WERI-Rb-1 (cell line): ENCODE data around the gene METTL23.

Source experiments
- DNase-seq: peaks from one replicate; pipeline ENCODE4 v3.0.0-alpha.2; 2020
- H3K27ac ChIP-seq: fragments of 250-450 bp; sonication (Bioruptor Pico); 2 replicates; pipeline ENCODE4 v1.5.1; 2020; ENCODE audit warnings: mild to moderate bottlenecking, moderate library complexity
- H3K27me3 ChIP-seq: fragments of 250-450 bp; sonication (Bioruptor Pico); 2 replicates; pipeline ENCODE4 v1.5.1; 2021; ENCODE audit warnings: mild to moderate bottlenecking, low read depth, moderate library complexity; ENCODE audit not compliant: insufficient read depth, severe bottlenecking
- H3K36me3 ChIP-seq: fragments of 250-450 bp; sonication (Bioruptor Pico); 2 replicates; pipeline ENCODE4 v1.5.1; 2020; ENCODE audit warnings: mild to moderate bottlenecking, moderate library complexity
- H3K4me3 ChIP-seq: 2 replicates; pipeline ENCODE4 v1.5.1; 2011; ENCODE audit warnings: low read depth, mild to moderate bottlenecking, control low read depth, low read length
- H3K9me3 ChIP-seq: fragments of 250-450 bp; sonication (Bioruptor Pico); 2 replicates; pipeline ENCODE4 v1.5.1; 2021; ENCODE audit warnings: mild to moderate bottlenecking, moderate library complexity; ENCODE audit not compliant: severe bottlenecking
- TF ChIP-seq, protein P1 (sequence below): IDR thresholded peaks from 2 replicates; pipeline ENCODE4 v1.5.1; 2011; ENCODE audit warnings: low read depth, mild to moderate bottlenecking, control low read depth, inconsistent platforms, low read length

METTL23 gene, protein sequence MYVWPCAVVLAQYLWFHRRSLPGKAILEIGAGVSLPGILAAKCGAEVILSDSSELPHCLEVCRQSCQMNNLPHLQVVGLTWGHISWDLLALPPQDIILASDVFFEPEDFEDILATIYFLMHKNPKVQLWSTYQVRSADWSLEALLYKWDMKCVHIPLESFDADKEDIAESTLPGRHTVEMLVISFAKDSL

DNA sequence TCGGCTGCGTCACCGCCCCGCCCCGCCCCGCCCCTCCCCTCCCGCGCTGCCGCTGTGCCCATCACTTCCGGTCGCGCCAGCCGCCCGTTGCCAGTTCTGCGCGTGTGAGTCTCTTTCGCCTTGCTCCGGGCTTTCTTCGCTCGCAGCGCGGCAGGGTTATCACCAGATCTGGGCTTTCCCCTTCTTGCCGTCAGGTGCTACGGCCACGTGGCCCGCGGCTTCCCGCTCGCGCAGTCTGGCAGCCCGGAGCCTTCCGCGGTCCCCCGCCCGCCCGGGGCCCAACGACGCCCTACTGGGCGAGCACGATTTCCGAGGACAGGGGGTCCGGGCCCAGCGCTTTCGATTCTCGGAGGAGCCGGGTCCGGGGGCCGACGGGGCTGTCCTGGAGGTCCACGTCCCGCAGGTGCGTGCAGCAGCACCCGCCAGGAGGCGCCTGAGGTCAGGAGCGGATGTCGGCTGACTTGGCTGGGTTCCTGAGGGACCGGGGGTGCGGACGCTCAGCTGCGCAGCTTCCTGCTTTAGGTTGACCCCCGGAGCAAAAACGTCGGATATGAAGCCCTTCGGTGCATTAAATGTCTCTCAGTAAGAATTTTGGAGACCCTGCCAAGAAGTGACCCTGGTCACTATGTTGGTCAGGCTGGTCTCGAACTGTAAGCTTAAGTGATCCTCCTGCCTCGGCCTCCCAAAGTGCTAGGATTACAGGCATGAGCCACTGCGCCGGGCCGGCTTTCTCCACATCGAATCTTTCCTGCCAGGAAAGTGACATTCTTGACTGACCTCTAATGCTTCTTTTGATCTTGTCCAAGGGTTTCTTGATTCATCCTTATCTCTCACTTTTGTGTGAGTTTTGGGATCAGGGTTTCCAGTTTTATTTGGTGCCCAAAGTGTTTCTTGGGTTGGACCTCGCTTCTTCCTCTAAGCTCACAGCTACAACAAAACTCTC is at the start of gene METTL23:
Gene METTL23, plus strand, starts transcription at position 64 of the 943 bp plus-strand sequence. CDS start 2,872 bp downstream, outside the sequence.
- peak; percentile 81 for DNase-seq
- Histone ChIP-seq H3K9me3 (no peaks in the 10 kb centered on the region), H3K27me3 (no peaks in the 10 kb centered on the region), H3K27ac (peak within 1 kb of the TSS; percentile 95), H3K36me3 (peaks cover 65% of the 10 kb centered on the region), H3K4me3 (peak within 1 kb of the TSS; percentile 94)
- TF ChIP-seq, protein P1, sequence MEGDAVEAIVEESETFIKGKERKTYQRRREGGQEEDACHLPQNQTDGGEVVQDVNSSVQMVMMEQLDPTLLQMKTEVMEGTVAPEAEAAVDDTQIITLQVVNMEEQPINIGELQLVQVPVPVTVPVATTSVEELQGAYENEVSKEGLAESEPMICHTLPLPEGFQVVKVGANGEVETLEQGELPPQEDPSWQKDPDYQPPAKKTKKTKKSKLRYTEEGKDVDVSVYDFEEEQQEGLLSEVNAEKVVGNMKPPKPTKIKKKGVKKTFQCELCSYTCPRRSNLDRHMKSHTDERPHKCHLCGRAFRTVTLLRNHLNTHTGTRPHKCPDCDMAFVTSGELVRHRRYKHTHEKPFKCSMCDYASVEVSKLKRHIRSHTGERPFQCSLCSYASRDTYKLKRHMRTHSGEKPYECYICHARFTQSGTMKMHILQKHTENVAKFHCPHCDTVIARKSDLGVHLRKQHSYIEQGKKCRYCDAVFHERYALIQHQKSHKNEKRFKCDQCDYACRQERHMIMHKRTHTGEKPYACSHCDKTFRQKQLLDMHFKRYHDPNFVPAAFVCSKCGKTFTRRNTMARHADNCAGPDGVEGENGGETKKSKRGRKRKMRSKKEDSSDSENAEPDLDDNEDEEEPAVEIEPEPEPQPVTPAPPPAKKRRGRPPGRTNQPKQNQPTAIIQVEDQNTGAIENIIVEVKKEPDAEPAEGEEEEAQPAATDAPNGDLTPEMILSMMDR, result peak; percentile 78

DNA sequence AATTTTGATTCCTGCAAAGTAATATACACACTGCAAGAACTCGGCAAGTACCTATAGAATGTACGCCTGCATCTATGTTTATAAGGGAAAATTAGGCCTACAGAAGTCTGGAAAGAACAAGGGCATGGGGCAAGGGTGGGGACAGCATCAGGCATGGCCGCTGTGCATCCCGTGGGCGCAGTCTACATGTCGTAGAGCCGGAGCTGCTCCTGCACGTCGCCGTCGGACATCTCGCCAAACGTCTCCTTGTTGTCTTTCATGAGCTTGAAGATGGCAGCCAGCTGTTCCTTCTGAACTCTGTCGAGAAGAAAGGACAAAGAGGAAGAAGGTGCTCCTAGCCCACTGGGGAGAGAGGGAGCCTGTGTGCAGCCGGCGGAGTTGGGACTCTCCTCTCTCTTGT is 49.2 kb upstream of the METTL23 start:
- H3K36me3 ChIP-seq, result peaks cover 33% of the 10 kb centered on the region
- H3K27ac ChIP-seq, result no peak overlapping the region
- TF ChIP-seq, protein P1, result no peak
- no peak overlapping the region for H3K4me3 ChIP-seq
- no peaks in the 10 kb centered on the region for H3K9me3 ChIP-seq
- no peak for DNase-seq
- H3K27me3 ChIP-seq, result no peaks in the 10 kb centered on the region

DNA sequence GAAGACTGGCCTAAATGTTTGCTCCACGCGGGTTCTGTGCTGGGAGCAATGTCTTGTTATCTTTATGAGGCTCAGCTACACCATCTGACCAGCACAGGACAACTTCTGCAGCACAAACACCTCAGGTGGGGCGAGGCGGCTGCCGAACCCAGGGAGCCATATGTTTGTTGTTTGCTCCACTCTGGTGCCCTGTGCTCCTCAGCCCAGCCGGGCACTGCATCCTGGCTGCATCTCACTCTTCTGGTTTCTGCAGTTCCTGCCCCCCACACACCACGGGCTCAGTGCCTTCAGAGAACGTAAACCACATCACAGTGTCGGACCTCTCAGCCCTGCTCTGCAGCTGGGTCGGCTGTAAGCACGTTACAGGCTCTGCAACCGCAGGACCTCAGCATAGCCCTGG is 48.3 kb upstream of the METTL23 start:
- Histone ChIP-seq H3K27ac (no peak overlapping the region), H3K36me3 (peaks cover 40% of the 10 kb centered on the region)

DNA sequence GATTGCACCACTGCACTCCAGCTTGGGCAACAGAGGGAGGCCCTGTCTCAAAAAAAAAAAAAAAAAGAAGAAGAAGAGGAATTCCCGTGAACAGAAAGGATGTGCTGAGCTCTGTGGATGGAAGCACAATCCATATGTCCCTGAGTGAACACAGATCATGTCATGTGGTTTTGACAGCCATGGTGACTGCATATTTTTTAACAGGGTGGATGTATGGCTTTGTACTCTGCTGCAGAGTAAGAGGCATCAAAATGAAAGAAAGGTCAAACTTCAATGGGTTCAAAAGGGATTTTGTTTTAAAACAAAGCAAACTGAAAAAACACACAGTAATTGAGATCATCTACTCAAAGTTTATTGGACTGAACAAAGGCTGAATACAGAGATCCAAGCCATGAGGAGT is 47.4 kb upstream of the METTL23 start:
- H3K36me3 ChIP-seq, result peaks cover 49% of the 10 kb centered on the region
- no peak overlapping the region for H3K4me3 ChIP-seq
- no peak for DNase-seq
- no peak overlapping the region for H3K27ac ChIP-seq
- H3K9me3 ChIP-seq, result no peaks in the 10 kb centered on the region
- no peaks in the 10 kb centered on the region for H3K27me3 ChIP-seq
- TF ChIP-seq, protein P1, result no peak

More for the DNA sequence above, 48.3 kb upstream of the METTL23 start:
- H3K27me3 ChIP-seq, result no peaks in the 10 kb centered on the region
- no peak overlapping the region for H3K4me3 ChIP-seq
- TF ChIP-seq, protein P1, result no peak
- DNase-seq, result no peak
- H3K9me3 ChIP-seq, result no peaks in the 10 kb centered on the region

DNA sequence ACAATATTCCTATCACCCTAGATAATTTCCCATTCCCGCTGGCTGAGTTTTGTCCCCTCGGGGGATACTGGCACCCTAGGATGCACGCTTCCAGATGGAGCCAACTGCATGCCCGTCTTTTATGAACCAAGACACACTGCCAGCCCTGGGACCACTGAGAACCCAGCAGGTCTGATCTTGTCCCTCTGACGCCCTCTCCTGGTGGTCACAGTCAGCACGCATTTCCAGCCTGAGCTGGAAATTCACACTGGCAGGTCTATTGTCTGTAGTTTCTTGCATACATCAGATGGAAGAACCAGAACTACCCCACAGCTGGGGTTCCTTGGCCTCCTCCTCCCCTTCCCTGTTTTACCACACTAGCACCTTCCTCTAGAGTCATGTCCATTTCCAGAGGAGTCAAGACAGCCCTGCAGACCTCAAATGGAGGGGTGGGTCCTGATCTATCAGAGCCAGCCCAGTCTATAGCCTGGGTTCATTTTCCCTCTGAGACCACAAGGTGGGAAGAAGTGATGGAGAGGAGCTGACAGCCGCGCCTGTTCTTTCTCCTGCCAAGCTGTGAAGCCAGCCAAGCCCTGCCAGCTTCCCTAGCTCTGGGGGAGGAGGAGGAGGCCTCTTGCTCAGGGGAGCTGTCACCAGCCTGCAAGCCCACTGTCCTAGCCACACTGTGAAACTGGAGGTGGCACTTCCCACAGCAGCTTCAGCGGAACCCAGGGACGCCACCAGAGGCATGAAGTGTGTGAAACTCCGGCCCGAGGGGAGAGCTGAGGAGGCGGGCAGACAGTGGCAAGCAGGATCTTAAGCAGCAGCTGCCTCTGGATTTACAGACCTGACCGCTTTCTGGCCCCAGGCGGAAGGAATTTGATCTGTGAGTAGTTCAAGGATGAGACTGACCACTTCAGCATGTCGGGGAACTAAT is 45.2 kb upstream of the METTL23 start:
- Histone ChIP-seq H3K27me3 (no peaks in the 10 kb centered on the region), H3K9me3 (no peaks in the 10 kb centered on the region), H3K27ac (peak overlapping the region; percentile 57), H3K4me3 (no peak overlapping the region), H3K36me3 (peaks cover 63% of the 10 kb centered on the region)
- DNase-seq, result peak; percentile 90
- TF ChIP-seq, protein P1, result peak; percentile 97
